Activated CD4-positive, alpha-beta memory T cell treated with anti-CD3 and anti-CD28 coated beads for 36 hours (primary cell): ENCODE data around the gene GMEB1. TPM values are rescaled to one million over a fixed set of nuclear protein-coding genes. Genes with fewer than 3 reads are reported as not detected.
"Not testable (repeated sequence)": the region's sequence is repeated elsewhere in the genome, so short reads cannot be mapped to it uniquely, and the experiment has no call there.

ENCODE experiments used
- CTCF ChIA-PET: fragments of 350-600 bp; sonication (Branson Sonifier 250); formaldehyde crosslinking; loops from one replicate; lab custom pipeline; 2021; ENCODE audit warnings: antibody characterized with exemption, inconsistent platforms; lab: Charles Lee
- POLR2A ChIA-PET: fragments of 350-600 bp; sonication (Branson Sonifier 250); formaldehyde crosslinking; loops from one replicate; lab custom pipeline; 2021; ENCODE audit warnings: antibody characterized with exemption; lab: Charles Lee
- DNase-seq: peaks from one replicate; pipeline ENCODE4 v3.0.0-alpha.2; 2020
- H3K27ac Mint-ChIP-seq: one replicate; pipeline ENCODE4 v1.8.0; 2021; ENCODE audit warnings: mixed read lengths
- H3K27me3 Mint-ChIP-seq: one replicate; pipeline ENCODE4 v1.8.0; 2021; ENCODE audit warnings: mixed read lengths
- H3K36me3 Mint-ChIP-seq: one replicate; pipeline ENCODE4 v1.8.0; 2021; ENCODE audit warnings: mixed read lengths
- H3K4me1 Mint-ChIP-seq: one replicate; pipeline ENCODE4 v1.8.0; 2021; ENCODE audit warnings: low read depth, mixed read lengths
- H3K4me3 Mint-ChIP-seq: one replicate; pipeline ENCODE4 v1.8.0; 2021; ENCODE audit warnings: mild to moderate bottlenecking, mixed read lengths
- H3K9me3 Mint-ChIP-seq: one replicate; pipeline ENCODE4 v1.8.0; 2021; ENCODE audit warnings: mixed read lengths
- intact Hi-C: fragments of 100-400 bp; cut with micrococcal nuclease; formaldehyde crosslinking; loops from one replicate; pipeline ENCODE4 v1.15.1; 2023
- total RNA-seq, 2 experiments: library from RNA; stranded (reverse); gene quantifications; one replicate each; pipeline ENCODE4 v1.2.3, GENCODE V29; 2021

Gene GMEB1
- total RNA-seq, 2 experiments from 2014 or later, result 21.4 to 22.6 TPM

DNA sequence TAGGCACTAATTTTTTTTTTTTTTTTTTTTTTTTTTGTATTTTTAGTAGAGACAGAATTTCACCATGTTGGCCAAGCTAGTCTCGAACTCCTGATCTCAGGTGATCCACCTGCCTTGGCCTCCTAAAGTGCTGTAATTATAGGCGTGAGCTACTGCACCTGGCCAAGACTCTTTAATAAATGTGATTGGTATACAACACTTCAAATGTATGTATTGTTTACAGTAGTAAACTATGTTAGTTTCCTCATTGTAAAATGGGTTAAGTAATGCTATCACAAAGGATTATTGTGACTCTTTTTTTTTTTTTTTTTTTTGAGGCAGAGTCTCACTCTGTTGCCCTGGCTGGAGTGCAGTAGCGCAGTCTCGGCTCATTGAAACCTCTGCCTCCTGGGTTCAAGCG lies 56.8 kb downstream of the GMEB1 start:
- H3K4me1 Mint-ChIP-seq, H3K9me3 Mint-ChIP-seq, H3K4me3 Mint-ChIP-seq, DNase-seq, intact Hi-C loops, H3K27ac Mint-ChIP-seq, H3K36me3 Mint-ChIP-seq, H3K27me3 Mint-ChIP-seq: not testable (repeated sequence)
- CTCF ChIA-PET, result interaction anchor here (1.5 kb wide), 1 partner anchor 12 kb away, joined by 3 read pairs; the partner anchor contains the start of gene YTHDF2
- POLR2A ChIA-PET, result interaction anchor here (1.0 kb wide), 1 partner anchor 9 kb away, joined by 3 read pairs; no protein-coding TSS in a partner anchor

DNA sequence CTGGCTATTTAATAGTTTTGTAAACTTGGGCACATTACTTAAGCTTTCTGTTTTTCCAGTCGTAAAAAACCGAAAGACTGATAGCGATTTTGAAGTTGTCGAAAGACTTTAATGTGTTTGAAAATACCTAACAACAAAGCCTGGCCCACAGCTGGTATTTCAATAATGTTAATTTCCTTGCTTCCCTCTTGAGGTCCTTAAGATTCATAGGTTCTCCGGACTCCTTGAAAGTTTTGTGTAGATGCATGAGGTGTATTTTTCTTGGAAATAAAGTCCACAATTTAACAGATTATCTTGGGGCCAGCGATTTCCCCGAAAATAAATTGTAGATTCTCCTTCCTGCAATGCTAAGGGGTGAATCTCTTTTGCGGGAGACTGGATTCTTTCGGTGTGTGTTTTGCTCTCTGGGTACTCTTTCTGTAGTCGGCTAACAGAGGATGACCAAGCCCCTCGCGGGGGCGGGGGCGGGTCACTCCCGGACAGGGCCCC lies 67.4 kb downstream of the GMEB1 start:
- CTCF ChIA-PET, result interaction anchor here (0.5 to 3.0 kb wide), 27 partner anchors 9 to 487 kb away, joined by 3 to 22 read pairs (median 5); partner anchors contain the start of genes GMEB1, RNU11, SRSF4 and TAF12
- no peak for DNase-seq
- H3K9me3 Mint-ChIP-seq, result no peaks in the 10 kb centered on the region
- H3K4me3 Mint-ChIP-seq, result peak overlapping the region; percentile 83
- H3K36me3 Mint-ChIP-seq, result peaks cover 25% of the 10 kb centered on the region
- peak overlapping the region; percentile 85 for H3K27ac Mint-ChIP-seq
- intact Hi-C loops, result loop anchor here (1.0 to 5.0 kb wide), 7 partner anchors 66 to 445 kb away; partner anchors contain the start of genes RNU11, SRSF4 and TAF12
- H3K4me1 Mint-ChIP-seq, result peaks cover 33% of the 10 kb centered on the region
- POLR2A ChIA-PET, result interaction anchor here (0.7 to 3.0 kb wide), 16 partner anchors 9 to 407 kb away, joined by 3 to 33 read pairs (median 4); partner anchors contain the start of genes GMEB1, MED18, RNU11 and TAF12
- H3K27me3 Mint-ChIP-seq, result no peaks in the 10 kb centered on the region

GRCh38 chr1:28736450-28737306 lies 68.1 kb downstream of the GMEB1 start, which contains the start of gene YTHDF2:
YTHDF2 (plus strand) TSS chr1:28736940; CDS start chr1:28737121, 181 bp downstream.
- Mint-ChIP-seq H3K4me1 (peaks cover 38% of the 10 kb centered on the region), H3K36me3 (peaks cover 30% of the 10 kb centered on the region), H3K27ac (peak within 1 kb of the TSS; percentile 85), H3K9me3 (no peaks in the 10 kb centered on the region), H3K27me3 (no peaks in the 10 kb centered on the region), H3K4me3 (peak within 1 kb of the TSS; percentile 83)
- CTCF ChIA-PET, result interaction anchor here (0.5 to 3.0 kb wide), 32 partner anchors 10 to 488 kb away, joined by 3 to 22 read pairs (median 4); partner anchors contain the start of genes GMEB1, RNU11, SRSF4 and TAF12
- POLR2A ChIA-PET, result interaction anchor here (0.7 to 3.0 kb wide), 18 partner anchors 8 to 444 kb away, joined by 3 to 33 read pairs (median 4); partner anchors contain the start of genes GMEB1, MED18, RNU11 and TAF12
- peak; percentile 99 for DNase-seq
- intact Hi-C loops, result loop anchor here (1.0 to 5.0 kb wide), 7 partner anchors 66 to 445 kb away; partner anchors contain the start of genes RNU11, SRSF4 and TAF12

GRCh38 chr1:28737307-28738132 lies 68.9 kb downstream of the GMEB1 start:
- peak; percentile 62 for DNase-seq
- Mint-ChIP-seq H3K4me1 (peaks cover 42% of the 10 kb centered on the region), H3K4me3 (peak overlapping the region; percentile 83), H3K9me3 (no peaks in the 10 kb centered on the region), H3K27ac (peak overlapping the region; percentile 85), H3K27me3 (no peaks in the 10 kb centered on the region), H3K36me3 (peaks cover 39% of the 10 kb centered on the region)
- intact Hi-C loops, result loop anchor here (2.0 to 5.0 kb wide), 3 partner anchors 155 to 325 kb away; no protein-coding TSS in a partner anchor
- CTCF ChIA-PET, result interaction anchor here (0.6 to 3.0 kb wide), 28 partner anchors 10 to 489 kb away, joined by 3 to 22 read pairs (median 5); partner anchors contain the start of genes GMEB1, RNU11, SRSF4 and TAF12
- POLR2A ChIA-PET, result interaction anchor here (0.7 to 3.0 kb wide), 14 partner anchors 11 to 443 kb away, joined by 3 to 33 read pairs (median 5); partner anchors contain the start of genes GMEB1, MED18, RNU11 and TAF12

DNA sequence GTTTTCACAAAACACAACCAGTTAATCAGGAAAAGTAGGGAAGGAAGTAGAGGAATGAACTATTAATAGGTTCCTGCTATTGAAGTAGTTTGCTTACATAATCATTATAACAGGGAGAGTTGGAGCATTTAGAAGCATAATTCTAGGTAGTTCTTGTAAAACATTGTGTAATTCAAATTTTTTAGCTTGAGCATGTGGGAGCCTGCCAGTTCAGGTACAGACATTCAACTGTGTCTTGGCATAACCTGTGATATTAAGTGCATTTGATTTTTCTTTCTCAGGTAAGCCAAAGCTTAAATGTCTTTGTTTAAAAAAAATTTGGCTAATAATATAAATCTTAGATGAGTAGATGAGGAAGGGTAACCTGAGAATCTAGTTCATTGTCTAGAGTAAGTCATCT lies 71.5 kb downstream of the GMEB1 start:
- ChIA-PET POLR2A (no interaction called here), CTCF (no interaction called here)
- Mint-ChIP-seq H3K4me3 (no peak overlapping the region), H3K4me1 (peaks cover 67% of the 10 kb centered on the region), H3K27me3 (no peaks in the 10 kb centered on the region), H3K36me3 (peaks cover 59% of the 10 kb centered on the region), H3K9me3 (no peaks in the 10 kb centered on the region), H3K27ac (peak overlapping the region; percentile 33)
- intact Hi-C loops, result no loop called here
- DNase-seq, result no peak

- Mint-ChIP-seq H3K36me3 (peaks cover 61% of the 10 kb centered on the region), H3K9me3 (no peaks in the 10 kb centered on the region), H3K4me3 (peak overlapping the region; percentile 33), H3K27ac (peak overlapping the region; percentile 64), H3K4me1 (peaks cover 70% of the 10 kb centered on the region), H3K27me3 (no peaks in the 10 kb centered on the region)
- intact Hi-C loops, result no loop called here
- DNase-seq, result no peak
- POLR2A ChIA-PET, result no interaction called here
- CTCF ChIA-PET, result interaction anchor here (1.0 kb wide), 1 partner anchor 41 kb away, joined by 4 read pairs; no protein-coding TSS in a partner anchor
These were observed 75.6 kb downstream of the GMEB1 start for GRCh38 chr1:28744184-28744583.

DNA sequence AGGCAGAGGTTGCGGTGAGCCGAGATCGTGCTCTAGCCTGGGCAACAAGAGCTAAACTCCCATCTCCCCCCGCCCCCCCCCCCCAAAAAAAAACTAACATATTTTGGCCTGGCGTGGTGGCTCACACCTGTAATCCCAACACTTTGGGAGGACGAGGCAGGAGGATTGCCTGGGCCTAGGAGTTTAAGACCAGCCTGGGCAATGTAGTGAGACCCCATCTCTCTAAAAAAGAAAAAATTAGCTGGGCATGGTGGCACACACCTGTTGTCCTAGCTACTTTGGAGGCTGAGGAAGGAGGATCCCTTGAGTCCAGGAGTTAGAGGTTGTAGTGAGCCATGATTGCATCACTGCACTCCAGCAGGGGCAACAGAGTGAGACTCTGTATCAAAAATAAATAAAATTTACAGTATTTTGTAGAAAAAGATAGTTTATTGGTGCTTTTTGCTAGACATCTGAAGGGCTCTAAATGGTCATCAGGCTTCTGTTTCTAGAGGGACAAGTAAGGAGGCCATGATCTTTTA lies 77.1 kb downstream of the GMEB1 start:
- CTCF ChIA-PET, result interaction anchor here (3.3 kb wide), 1 partner anchor 9 kb away, joined by 13 read pairs; the partner anchor contains the start of gene YTHDF2
- POLR2A ChIA-PET, result interaction anchor here (0.6 kb wide), 1 partner anchor 180 kb away, joined by 3 read pairs; no protein-coding TSS in a partner anchor

DNA sequence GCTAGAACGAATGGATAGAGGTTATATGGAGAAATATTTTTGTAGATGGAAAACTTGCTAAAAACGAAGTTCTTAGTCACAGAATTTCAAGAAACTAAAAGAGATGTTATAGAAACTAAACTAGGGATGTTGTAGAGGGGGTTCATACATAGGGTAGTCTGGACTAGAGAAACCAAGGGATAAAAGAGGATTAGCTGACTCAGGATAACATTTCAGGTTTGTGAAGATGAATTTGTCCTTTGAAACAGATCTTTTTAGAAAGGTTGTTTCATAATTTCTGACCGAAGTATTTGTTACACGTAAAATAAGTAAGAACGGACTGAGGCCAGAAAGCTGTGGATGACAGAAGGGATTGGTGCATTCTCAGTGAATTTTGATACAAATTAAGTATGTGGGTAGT lies 81.7 kb downstream of the GMEB1 start:
- no peak overlapping the region for H3K4me3 Mint-ChIP-seq

More for the DNA sequence above, 77.1 kb downstream of the GMEB1 start:
- H3K4me1 Mint-ChIP-seq, result peaks cover 73% of the 10 kb centered on the region
- H3K36me3 Mint-ChIP-seq, result peaks cover 59% of the 10 kb centered on the region
- no peaks in the 10 kb centered on the region for H3K27me3 Mint-ChIP-seq
- H3K27ac Mint-ChIP-seq, result no peak overlapping the region
- no peak overlapping the region for H3K4me3 Mint-ChIP-seq
- intact Hi-C loops, result no loop called here
- H3K9me3 Mint-ChIP-seq, result no peaks in the 10 kb centered on the region
- no peak for DNase-seq

GRCh38 chr1:28750771-28751294 lies 82.2 kb downstream of the GMEB1 start:
- H3K4me3 Mint-ChIP-seq, H3K9me3 Mint-ChIP-seq, H3K27ac Mint-ChIP-seq, DNase-seq, H3K27me3 Mint-ChIP-seq, intact Hi-C loops: not testable (repeated sequence)
- H3K4me1 Mint-ChIP-seq, result peaks cover 56% of the 10 kb centered on the region
- POLR2A ChIA-PET, result interaction anchor here (1.0 to 1.1 kb wide), 2 partner anchors 14 to 23 kb away, joined by 3 read pairs; partner anchors contain the start of gene YTHDF2
- CTCF ChIA-PET, result interaction anchor here (2.4 kb wide), 1 partner anchor 14 kb away, joined by 11 read pairs; the partner anchor contains the start of gene YTHDF2
- H3K36me3 Mint-ChIP-seq, result peaks cover 33% of the 10 kb centered on the region

More for the DNA sequence above, 81.7 kb downstream of the GMEB1 start:
- no peak overlapping the region for H3K27ac Mint-ChIP-seq
- CTCF ChIA-PET, result interaction anchor here (0.7 to 2.4 kb wide), 3 partner anchors 14 to 421 kb away, joined by 3 to 11 read pairs (median 3); partner anchors contain the start of gene YTHDF2
- POLR2A ChIA-PET, result interaction anchor here (1.1 kb wide), 1 partner anchor 22 kb away, joined by 3 read pairs; no protein-coding TSS in a partner anchor
- DNase-seq, result no peak
- H3K36me3 Mint-ChIP-seq, result peaks cover 34% of the 10 kb centered on the region
- no peaks in the 10 kb centered on the region for H3K9me3 Mint-ChIP-seq
- intact Hi-C loops, result no loop called here
- no peaks in the 10 kb centered on the region for H3K27me3 Mint-ChIP-seq
- peaks cover 57% of the 10 kb centered on the region for H3K4me1 Mint-ChIP-seq
